ENCODE results near the gene DLGAP1. TPM values are rescaled to one million over a fixed set of nuclear protein-coding genes. Genes with fewer than 3 reads are reported as not detected.

DLGAP1 gene
- total RNA-seq, 1 donor from 2014 or later = 2.0 TPM

GRCh38 chr18:3453540-3454364, 1001.4 kb downstream of the DLGAP1 start:
- intact Hi-C loops (cut with DNase I) = loop anchor here (1.0 to 10.0 kb wide), 8 partner anchors 141 to 1004 kb away; partner anchors contain the start of gene DLGAP1
- Histone ChIP-seq H3K27me3 (no peaks in the 10 kb centered on the region), H3K36me3 (peaks cover 21 to 27% of the 10 kb centered on the region in 2 donors), H3K4me3 (peak overlapping the region; percentile 79 to 86), H3K4me1 (peaks cover 0 to 23% of the 10 kb centered on the region in 2 donors), H3K27ac (peak overlapping the region; percentile 100), H3K9me3 (no peaks in the 10 kb centered on the region)
- TF ChIP-seq CTCF (IDR thresholded peaks at IDR 0.05) = no peak
- peak; percentile 33 to 92 for DNase-seq (ENCODE audit: low spot score in 2 of 2)

GRCh38 chr18:3452750-3453539, 1002.2 kb downstream of the DLGAP1 start:
- DNase-seq (ENCODE audit: low spot score in 2 of 2) = no peak
- H3K27ac ChIP-seq = peak overlapping the region; percentile 100
- peak overlapping the region; percentile 79 to 86 for H3K4me3 ChIP-seq
- H3K9me3 ChIP-seq = no peaks in the 10 kb centered on the region
- no peak for TF ChIP-seq CTCF (IDR thresholded peaks at IDR 0.05)
- intact Hi-C loops (cut with DNase I) = loop anchor here (2.0 to 10.0 kb wide), 7 partner anchors 171 to 1004 kb away; partner anchors contain the start of gene DLGAP1
- no peaks in the 10 kb centered on the region for H3K27me3 ChIP-seq
- H3K36me3 ChIP-seq = peaks cover 16 to 19% of the 10 kb centered on the region in 2 donors
- peaks cover 0 to 20% of the 10 kb centered on the region in 2 donors for H3K4me1 ChIP-seq

- peaks cover 0 to 20% of the 10 kb centered on the region in 2 donors for H3K4me1 ChIP-seq
- TF ChIP-seq CTCF (IDR thresholded peaks at IDR 0.05) = no peak
- no peaks in the 10 kb centered on the region for H3K27me3 ChIP-seq
- peaks cover 9 to 11% of the 10 kb centered on the region in 2 donors for H3K36me3 ChIP-seq
- H3K4me3 ChIP-seq = peak overlapping the region; percentile 79 to 86
- no peaks in the 10 kb centered on the region for H3K9me3 ChIP-seq
- peak in 1 of 2 donors; percentile 81 for DNase-seq (ENCODE audit: low spot score in 2 of 2)
- peak overlapping the region; percentile 100 for H3K27ac ChIP-seq
- intact Hi-C loops (cut with DNase I) = loop anchor here (1.0 to 10.0 kb wide), 8 partner anchors 170 to 1005 kb away; partner anchors contain the start of gene DLGAP1
Observed at GRCh38 chr18:3451989-3452749, 1002.9 kb downstream of the DLGAP1 start.

- peak; percentile 78 to 98 for DNase-seq (ENCODE audit: low spot score in 2 of 2)
Observed at GRCh38 chr18:3451183-3451988, 1003.7 kb downstream of the DLGAP1 start.

More at GRCh38 chr18:3451183-3451988, 1003.7 kb downstream of the DLGAP1 start:
- Histone ChIP-seq H3K9me3 (no peaks in the 10 kb centered on the region), H3K27me3 (no peaks in the 10 kb centered on the region), H3K4me3 (peak overlapping the region; percentile 79 to 86), H3K4me1 (peaks cover 7 to 26% of the 10 kb centered on the region in 2 donors), H3K27ac (peak overlapping the region; percentile 100), H3K36me3 (peaks cover under 1 to 3% of the 10 kb centered on the region in 2 donors)
- TF ChIP-seq CTCF (IDR thresholded peaks at IDR 0.05) = no peak
- intact Hi-C loops (cut with DNase I) = loop anchor here (1.0 to 10.0 kb wide), 7 partner anchors 169 to 1006 kb away; partner anchors contain the start of gene DLGAP1

Measured in ascending aorta (tissue), 2 donors.